ENCODE results near the gene NAPEPLD. TPM values are rescaled to one million over a fixed set of nuclear protein-coding genes. Genes with fewer than 3 reads are reported as not detected.

Gene NAPEPLD
- total and polyA plus RNA-seq, 2 of the 8 experiments (the other 6 are each of a cell fraction or from before 2014, with no cell fraction given): 4.2 to 9.9 TPM

GRCh38 chr7:103148131-103148993, 537 bp downstream of the NAPEPLD start:
- peak overlapping the region; percentile 77 to 86 (median 82) for H3K4me3 ChIP-seq (ENCODE audit: extremely low read depth in 1 of 4, insufficient read depth in 2 of 4, low read depth in 3 of 4, low read length in 4 of 4)

More at GRCh38 chr7:103148131-103148993, 537 bp downstream of the NAPEPLD start:
- TF ChIP-seq SAP30 (IDR thresholded peaks at IDR 0.05; ENCODE audit: insufficient read depth, insufficient replicate concordance, low read length): peak; percentile 33
- TF ChIP-seq, protein P1, sequence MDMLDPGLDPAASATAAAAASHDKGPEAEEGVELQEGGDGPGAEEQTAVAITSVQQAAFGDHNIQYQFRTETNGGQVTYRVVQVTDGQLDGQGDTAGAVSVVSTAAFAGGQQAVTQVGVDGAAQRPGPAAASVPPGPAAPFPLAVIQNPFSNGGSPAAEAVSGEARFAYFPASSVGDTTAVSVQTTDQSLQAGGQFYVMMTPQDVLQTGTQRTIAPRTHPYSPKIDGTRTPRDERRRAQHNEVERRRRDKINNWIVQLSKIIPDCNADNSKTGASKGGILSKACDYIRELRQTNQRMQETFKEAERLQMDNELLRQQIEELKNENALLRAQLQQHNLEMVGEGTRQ (IDR thresholded peaks at IDR 0.05; ENCODE audit: low read length): no peak
- TF ChIP-seq POLR2A (IDR thresholded peaks at IDR 0.05; ENCODE audit: control extremely low read depth in 1 of 2, low read depth in 2 of 2, low read length in 2 of 2): no peak
- no peak for TF ChIP-seq JUN (IDR thresholded peaks at IDR 0.05; ENCODE audit: low read depth, low read length)
- TF ChIP-seq HDAC6 (IDR thresholded peaks at IDR 0.05; ENCODE audit: low read depth, low read length): no peak
- TF ChIP-seq CBX8 (IDR thresholded peaks at IDR 0.05; ENCODE audit: borderline replicate concordance, low read depth, low read length): no peak
- TF ChIP-seq SIN3A (conservative IDR thresholded peaks at IDR 0.05 in 1 of 2, IDR thresholded peaks at IDR 0.05 in 1 of 2; ENCODE audit: low read depth in 1 of 2, low read length in 2 of 2): no peak
- DNase-seq (ENCODE audit: low read depth in 1 of 2, low spot score in 2 of 2): no peak
- H4K8ac ChIP-seq (ENCODE audit: extremely low read depth, insufficient read depth, low read length): peak overlapping the region; percentile 99; the same call in 1 of the 2 replicates
- peaks cover 0 to 32% of the 10 kb centered on the region in 2 experiments; a peak in 2 of 4 replicates for H3K79me2 ChIP-seq (ENCODE audit: control insufficient read depth in 1 of 2, insufficient read depth in 2 of 2, low read length in 2 of 2)
- 13% methylated on average over 13 of the region's 13 CpGs; no CpG with 5 or more reads in 1 of the 2 experiments for WGBS, 2 experiments (ENCODE audit: extremely low coverage in 1 of 2, insufficient coverage in 1 of 2, insufficient read length in 1 of 2, insufficient replicate concordance in 2 of 2, low coverage in 1 of 2, low lambda C conversion rate in 2 of 2, missing lambda C conversion rate in 1 of 2)
- peak overlapping the region; percentile 79 for H3K56ac ChIP-seq (replicated peaks; ENCODE audit: insufficient read length, low read depth, low read length)
- peaks cover 0 to 1% of the 10 kb centered on the region in 2 experiments for H4K20me1 ChIP-seq (replicated peaks in 1 of 2; ENCODE audit: control insufficient read depth in 1 of 2, insufficient read depth in 2 of 2, low read length in 2 of 2)
- no peaks in the 10 kb centered on the region; a peak in 1 of 7 replicates for H3K27me3 ChIP-seq (replicated peaks in 1 of 4; ENCODE audit: control insufficient read depth in 3 of 4, extremely low read depth in 1 of 4, insufficient read depth in 3 of 4, low read length in 3 of 4)
- ChIA-PET POLR2A (ENCODE audit: partially characterized antibody) (interaction anchor here (0.8 to 1.6 kb wide), 4 partner anchors 8 to 74 kb away, joined by 3 to 4 read pairs (median 4); partner anchors contain the start of genes ARMC10 and FBXL13), CTCF (ENCODE audit: partially characterized antibody) (no interaction called here)
- peaks cover under 1% of the 10 kb centered on the region; the same call in 1 of the 2 replicates for H3K79me1 ChIP-seq (ENCODE audit: low read depth, low read length)
- H3K18ac ChIP-seq (ENCODE audit: extremely low read depth, low read length): peak overlapping the region; percentile 99; the same call in 1 of the 2 replicates
- peak overlapping the region; percentile 23; the same call in 1 of the 2 replicates for H2BK12ac ChIP-seq (ENCODE audit: low read depth, low read length)
- H3K9me3 ChIP-seq (ENCODE audit: insufficient read depth in 2 of 2, low read depth in 1 of 2, low read length in 1 of 2): no peaks in the 10 kb centered on the region
- H3K23me2 ChIP-seq (ENCODE audit: low read depth, low read length): peaks cover 3% of the 10 kb centered on the region
- H3K36me3 ChIP-seq (ENCODE audit: control insufficient read depth in 2 of 4, insufficient read depth in 4 of 4, low read length in 3 of 4): no peaks in the 10 kb centered on the region
- H2BK15ac ChIP-seq (ENCODE audit: low read length): no peak overlapping the region
- no peak overlapping the region for H2BK20ac ChIP-seq (ENCODE audit: low read length)
- H3K9ac ChIP-seq (replicated peaks in 1 of 4; ENCODE audit: extremely low read depth in 1 of 4, low read depth in 3 of 4, low read length in 3 of 4): peak overlapping the region in 3 of 4 experiments; percentile 43 to 81 (median 75); a peak in 6 of 7 replicates
- H4K91ac ChIP-seq (replicated peaks; ENCODE audit: insufficient read length, low read length): peak overlapping the region; percentile 98
- H2BK120ac ChIP-seq (replicated peaks; ENCODE audit: low read depth, low read length): no peak overlapping the region
- peak overlapping the region; percentile 88 to 90 for H3K4me2 ChIP-seq (ENCODE audit: insufficient read depth in 1 of 2, low read depth in 2 of 2, low read length in 2 of 2)
- H3K23ac ChIP-seq (ENCODE audit: insufficient read length): no peak overlapping the region
- FAIRE-seq: no peak
- H2BK5ac ChIP-seq (ENCODE audit: low read depth, low read length): no peak overlapping the region
- H4K5ac ChIP-seq (ENCODE audit: insufficient read length, low read depth, low read length): no peak overlapping the region
- H3K4me1 ChIP-seq (replicated peaks in 1 of 4; ENCODE audit: control insufficient read depth in 3 of 4, insufficient read depth in 4 of 4, low read length in 3 of 4): peaks cover 0 to 5% (median 3%) of the 10 kb centered on the region in 4 experiments; a peak in 3 of 7 replicates
- no peak overlapping the region for H3K14ac ChIP-seq (ENCODE audit: insufficient read length)
- no peak overlapping the region for H2AK5ac ChIP-seq (ENCODE audit: low read depth, low read length)
- H3K4ac ChIP-seq (replicated peaks; ENCODE audit: insufficient read length, low read depth, low read length): no peak overlapping the region
- H3K27ac ChIP-seq (ENCODE audit: low read depth, low read length): peak overlapping the region; percentile 61
- H2AFZ ChIP-seq (ENCODE audit: low read length): peak overlapping the region; percentile 90

Measured in H1 (cell line).